Thoracic aorta (tissue), 2 donors: ENCODE measurements around the gene SPIRE1. TPM values are rescaled to one million over a fixed set of nuclear protein-coding genes. Genes with fewer than 3 reads are reported as not detected.

Source experiments
- ATAC-seq: fragments of 150-250 bp; one replicate; pipeline ENCODE4 v1.8.0; 2017; ENCODE audit warnings: low read depth; ENCODE audit not compliant: insufficient number of reproducible peaks, low FRiP score
- DNase-seq: peaks from one replicate; pipeline ENCODE4 v3.0.0-alpha.2; 2020; ENCODE audit warnings: low spot score
- H3K27ac ChIP-seq, 2 donors: fragments of 200-600 bp; sonication (generic); 1 replicate in 1 of 2; 2 replicates in 1 of 2; pipeline ENCODE4 v1.5.1; 2016; ENCODE audit warnings: mild to moderate bottlenecking in 2 of 2, moderate library complexity in 2 of 2
- H3K27me3 ChIP-seq: fragments of 200-600 bp; sonication (generic); replicated peaks from 2 replicates; pipeline ENCODE4 v1.6.0; 2016; ENCODE audit warnings: mild to moderate bottlenecking; ENCODE audit not compliant: insufficient read depth
- H3K36me3 ChIP-seq: fragments of 200-600 bp; sonication (generic); one replicate; pipeline ENCODE4 v1.5.1; 2016
- H3K4me1 ChIP-seq, 2 donors: fragments of 200-600 bp; sonication (generic); 1 replicate in 1 of 2; 2 replicates in 1 of 2; pipeline versions ENCODE4 v1.5.1 to v1.6.0; 2016; ENCODE audit warnings: low read depth in 2 of 2, mild to moderate bottlenecking in 1 of 2; ENCODE audit not compliant: control insufficient read depth in 1 of 2
- H3K4me3 ChIP-seq: fragments of 200-600 bp; sonication (generic); 2 replicates; pipeline ENCODE4 v1.5.1; 2016; ENCODE audit warnings: mild to moderate bottlenecking
- H3K9me3 ChIP-seq: fragments of 200-600 bp; sonication (generic); 2 replicates; pipeline ENCODE4 v1.5.1; 2016
- total RNA-seq, 2 donors: library from RNA; depleted of rRNA; stranded (reverse); fragments of >200 nt; gene quantifications; one replicate each; pipeline versions ENCODE4 v1.1.0 to v1.2.3, GENCODE V29; 2016
- TF ChIP-seq, protein P1 (sequence below): fragments of 200-600 bp; sonication (generic); IDR thresholded peaks from one replicate; pipeline ENCODE4 v1.5.1; 2019; ENCODE audit warnings: antibody characterized with exemption

SPIRE1 gene
- total RNA-seq, 2 donors from 2014 or later = 26.8 to 39.6 TPM

- ATAC-seq (no peak), DNase-seq (no peak)
- no peaks in the 10 kb centered on the region for H3K36me3 ChIP-seq
- TF ChIP-seq, protein P1, sequence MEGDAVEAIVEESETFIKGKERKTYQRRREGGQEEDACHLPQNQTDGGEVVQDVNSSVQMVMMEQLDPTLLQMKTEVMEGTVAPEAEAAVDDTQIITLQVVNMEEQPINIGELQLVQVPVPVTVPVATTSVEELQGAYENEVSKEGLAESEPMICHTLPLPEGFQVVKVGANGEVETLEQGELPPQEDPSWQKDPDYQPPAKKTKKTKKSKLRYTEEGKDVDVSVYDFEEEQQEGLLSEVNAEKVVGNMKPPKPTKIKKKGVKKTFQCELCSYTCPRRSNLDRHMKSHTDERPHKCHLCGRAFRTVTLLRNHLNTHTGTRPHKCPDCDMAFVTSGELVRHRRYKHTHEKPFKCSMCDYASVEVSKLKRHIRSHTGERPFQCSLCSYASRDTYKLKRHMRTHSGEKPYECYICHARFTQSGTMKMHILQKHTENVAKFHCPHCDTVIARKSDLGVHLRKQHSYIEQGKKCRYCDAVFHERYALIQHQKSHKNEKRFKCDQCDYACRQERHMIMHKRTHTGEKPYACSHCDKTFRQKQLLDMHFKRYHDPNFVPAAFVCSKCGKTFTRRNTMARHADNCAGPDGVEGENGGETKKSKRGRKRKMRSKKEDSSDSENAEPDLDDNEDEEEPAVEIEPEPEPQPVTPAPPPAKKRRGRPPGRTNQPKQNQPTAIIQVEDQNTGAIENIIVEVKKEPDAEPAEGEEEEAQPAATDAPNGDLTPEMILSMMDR = no peak
- no peak overlapping the region for H3K4me3 ChIP-seq
- no peak overlapping the region for H3K27ac ChIP-seq
- H3K9me3 ChIP-seq = no peaks in the 10 kb centered on the region
- H3K4me1 ChIP-seq = no peaks in the 10 kb centered on the region
- H3K27me3 ChIP-seq = no peaks in the 10 kb centered on the region
Measured at GRCh38 chr18:12615748-12616147, 42.2 kb downstream of the SPIRE1 start.

GRCh38 chr18:12608301-12608700, 49.6 kb downstream of the SPIRE1 start:
- no peak for ATAC-seq

GRCh38 chr18:12606592-12607315, 51.2 kb downstream of the SPIRE1 start:
- ATAC-seq (no peak), DNase-seq (no peak)
- Histone ChIP-seq H3K4me1 (peaks cover 24 to 31% of the 10 kb centered on the region in 2 donors), H3K9me3 (no peaks in the 10 kb centered on the region), H3K36me3 (no peaks in the 10 kb centered on the region), H3K27me3 (no peaks in the 10 kb centered on the region), H3K27ac (peak overlapping the region in 1 of 2 donors; percentile 29), H3K4me3 (no peak overlapping the region)
- TF ChIP-seq, protein P1 = no peak

More at GRCh38 chr18:12608301-12608700, 49.6 kb downstream of the SPIRE1 start:
- peaks cover 24 to 31% of the 10 kb centered on the region in 2 donors for H3K4me1 ChIP-seq
- DNase-seq = no peak
- no peak overlapping the region for H3K27ac ChIP-seq
- TF ChIP-seq, protein P1 = no peak
- no peak overlapping the region for H3K4me3 ChIP-seq
- no peaks in the 10 kb centered on the region for H3K9me3 ChIP-seq
- no peaks in the 10 kb centered on the region for H3K27me3 ChIP-seq
- H3K36me3 ChIP-seq = no peaks in the 10 kb centered on the region

DNA sequence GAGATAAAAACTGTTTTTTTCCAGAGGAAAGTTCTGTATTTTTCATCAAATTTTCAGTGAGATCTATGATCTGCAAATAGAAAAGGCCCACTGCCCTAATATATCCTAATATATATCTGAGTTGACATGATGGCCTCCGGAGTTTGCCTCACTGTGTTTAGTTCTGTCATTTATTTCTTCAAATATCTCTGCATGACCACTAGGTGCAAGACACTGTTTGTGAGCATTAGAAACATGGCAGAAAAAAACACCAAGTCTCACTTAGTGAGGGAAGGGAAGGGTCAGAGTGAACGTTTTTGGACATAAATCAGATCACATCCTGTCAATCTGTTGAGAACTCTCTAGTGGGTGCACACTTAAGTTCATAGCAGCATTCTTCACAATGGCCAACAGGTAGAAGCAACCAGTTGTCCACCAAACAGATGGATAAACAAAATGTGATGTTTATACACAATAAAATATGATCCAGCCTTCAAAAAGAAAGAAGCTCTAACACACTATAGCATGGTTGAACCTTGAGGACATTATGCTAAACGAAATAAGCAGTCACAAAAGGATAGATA, 53.4 kb downstream of the SPIRE1 start:
- Histone ChIP-seq H3K4me1 (peaks cover 24 to 46% of the 10 kb centered on the region in 2 donors), H3K27ac (no peak overlapping the region), H3K9me3 (no peaks in the 10 kb centered on the region), H3K36me3 (no peaks in the 10 kb centered on the region), H3K27me3 (no peaks in the 10 kb centered on the region), H3K4me3 (no peak overlapping the region)
- TF ChIP-seq, protein P1 = no peak
- no peak for ATAC-seq
- DNase-seq = no peak

DNA sequence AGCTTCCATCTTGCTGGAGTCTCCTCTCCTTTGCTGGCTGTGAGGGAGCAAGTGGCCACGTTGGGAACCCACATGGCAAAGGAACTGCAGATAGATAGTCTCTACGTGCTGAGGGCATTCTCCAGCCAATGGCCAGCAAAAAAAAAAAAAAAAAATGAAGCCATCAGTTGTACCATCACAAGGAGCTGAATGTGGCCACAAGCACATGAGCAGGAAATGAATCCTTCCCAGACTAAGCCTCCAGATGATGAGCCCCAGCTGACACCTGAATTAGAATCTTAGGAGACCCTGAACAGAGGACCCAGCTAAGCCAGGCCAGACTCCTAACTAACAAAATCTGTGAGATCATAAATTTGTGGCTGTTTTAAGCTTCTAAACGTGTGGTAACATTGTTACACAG, 57.9 kb downstream of the SPIRE1 start:
- Histone ChIP-seq H3K9me3 (no peaks in the 10 kb centered on the region), H3K4me1 (peaks cover 20 to 44% of the 10 kb centered on the region in 2 donors), H3K27ac (no peak overlapping the region), H3K4me3 (no peak overlapping the region), H3K27me3 (no peaks in the 10 kb centered on the region), H3K36me3 (no peaks in the 10 kb centered on the region)
- no peak for ATAC-seq
- no peak for DNase-seq
- TF ChIP-seq, protein P1 = no peak
